K562 treated with DMSO at 1 percent for 4 hours (cell line): ENCODE results near the gene GFRA3. TPM values are rescaled to one million over a fixed set of nuclear protein-coding genes. Genes with fewer than 3 reads are reported as not detected.

Experiments
- total RNA-seq: library from RNA; unstranded; fragments of 300-600 nt; gene quantifications from 2 replicates; pipeline ENCODE4 v1.2.3, GENCODE V29; 2022; ENCODE audit not compliant: insufficient read depth

Gene GFRA3, protein sequence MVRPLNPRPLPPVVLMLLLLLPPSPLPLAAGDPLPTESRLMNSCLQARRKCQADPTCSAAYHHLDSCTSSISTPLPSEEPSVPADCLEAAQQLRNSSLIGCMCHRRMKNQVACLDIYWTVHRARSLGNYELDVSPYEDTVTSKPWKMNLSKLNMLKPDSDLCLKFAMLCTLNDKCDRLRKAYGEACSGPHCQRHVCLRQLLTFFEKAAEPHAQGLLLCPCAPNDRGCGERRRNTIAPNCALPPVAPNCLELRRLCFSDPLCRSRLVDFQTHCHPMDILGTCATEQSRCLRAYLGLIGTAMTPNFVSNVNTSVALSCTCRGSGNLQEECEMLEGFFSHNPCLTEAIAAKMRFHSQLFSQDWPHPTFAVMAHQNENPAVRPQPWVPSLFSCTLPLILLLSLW
- not detected in 2 replicates for total RNA-seq

DNA sequence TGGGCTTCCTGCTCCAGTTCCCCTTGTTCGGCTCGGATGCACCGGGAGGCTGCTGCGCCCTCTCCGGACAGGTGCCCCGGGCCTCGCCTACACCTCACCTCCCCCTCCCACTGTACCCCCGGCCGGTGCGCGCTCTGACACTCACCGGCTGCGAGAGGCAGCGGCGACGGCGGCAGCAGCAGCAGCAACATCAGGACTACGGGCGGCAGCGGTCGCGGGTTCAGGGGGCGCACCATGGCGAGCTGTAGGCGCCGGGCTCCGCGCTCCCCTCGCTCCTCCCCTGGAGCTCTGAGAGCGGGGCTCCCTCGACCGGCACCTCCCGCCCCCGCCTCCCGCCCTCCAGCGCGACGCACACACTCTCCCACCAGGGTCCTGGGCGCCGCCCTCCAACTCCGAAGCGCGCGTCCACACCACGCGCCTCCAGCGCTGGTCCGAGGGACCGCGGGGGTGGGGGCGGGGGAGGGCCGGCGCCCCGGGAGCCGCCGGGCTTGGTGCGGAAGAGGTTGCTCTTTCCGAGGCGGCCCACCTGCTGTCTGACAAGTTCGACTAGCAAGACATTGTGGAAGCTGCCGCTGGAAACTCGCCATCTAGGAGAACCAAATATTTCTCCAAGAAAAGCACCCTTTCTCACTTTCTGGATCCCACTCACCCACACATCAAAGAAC, at the start of gene GFRA3:
TSS of gene GFRA3 (minus strand) at position 433 of the 665 bp plus-strand sequence. CDS start at position 236, 197 bp downstream.

DNA sequence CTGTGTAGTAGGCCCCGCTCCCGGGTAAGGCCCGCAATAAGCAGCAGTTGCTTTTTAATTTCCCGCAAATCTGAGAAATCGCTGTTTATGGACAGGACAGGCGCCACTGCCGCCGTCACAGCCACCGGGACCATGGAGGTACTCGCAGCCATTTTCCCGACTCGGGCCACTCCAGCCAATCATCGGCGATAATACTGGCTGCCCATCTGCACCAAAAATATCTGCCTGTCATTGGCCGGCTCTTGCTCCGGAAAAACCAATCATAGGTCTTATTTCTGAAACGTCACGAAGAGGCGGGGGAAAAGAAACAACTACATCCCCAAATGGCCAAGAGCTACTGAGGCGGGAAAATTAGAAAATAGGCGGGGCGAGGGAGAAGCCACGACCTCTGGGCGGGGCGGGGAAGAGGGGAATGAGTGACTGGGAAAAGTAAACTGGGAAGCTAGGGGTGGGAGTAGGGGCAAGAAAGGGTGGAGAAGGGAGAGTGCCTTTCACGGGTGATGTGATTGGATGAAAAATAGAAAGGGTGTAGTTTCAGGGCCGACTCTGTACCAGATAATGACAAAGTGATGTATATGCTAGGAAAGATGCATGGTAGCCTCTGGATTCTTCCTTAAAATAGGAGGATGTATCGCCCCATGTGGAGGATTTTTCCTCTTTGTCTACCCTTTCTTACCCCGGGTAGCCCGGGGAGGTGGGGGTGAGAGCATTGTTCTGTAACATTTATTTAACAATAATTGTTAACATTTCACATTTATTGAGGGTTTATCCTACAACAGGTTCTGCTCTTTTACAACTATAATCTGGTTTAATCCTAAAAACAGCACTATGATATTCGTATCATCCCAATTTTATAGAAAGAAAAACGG, 61.0 kb downstream of the GFRA3 start, which contains the start of gene CDC23:
TSS of gene CDC23 (minus strand) at position 163 of the 869 bp plus-strand sequence. CDS start at position 152, 11 bp downstream.

Other genes with a start within 250 kb of the GFRA3 start
- 13.7 and 25.3 TPM in 2 replicates for gene FAM13B, start 241.5 kb downstream of the GFRA3 start, total RNA-seq
- gene WNT8A, start 190.6 kb downstream of the GFRA3 start, total RNA-seq, result not detected in 2 replicates
- gene NME5, start 135.2 kb downstream of the GFRA3 start, total RNA-seq, result not detected in 2 replicates
- 67.4 and 76.1 TPM in 2 replicates for gene BRD8, start 96.0 kb downstream of the GFRA3 start, total RNA-seq
- 27.8 and 36.4 TPM in 2 replicates for gene KIF20A, start 95.5 kb downstream of the GFRA3 start, total RNA-seq
- 22.4 and 27.0 TPM in 2 replicates for gene CDC23, start 61.3 kb downstream of the GFRA3 start, total RNA-seq
- 28.6 and 31.7 TPM in 2 replicates for gene CDC25C, start 57.2 kb upstream of the GFRA3 start, total RNA-seq
- gene FAM53C, start 63.6 kb upstream of the GFRA3 start, total RNA-seq, result 54.5 and 66.4 TPM in 2 replicates
- 31.9 and 38.6 TPM in 2 replicates for gene KDM3B, start 78.1 kb upstream of the GFRA3 start, total RNA-seq
- gene REEP2, start 164.4 kb upstream of the GFRA3 start, total RNA-seq, result 0.68 TPM in 2 replicates
- gene EGR1, start 190.9 kb upstream of the GFRA3 start, total RNA-seq, result 16.1 and 18.2 TPM in 2 replicates